Naive B cell (primary cell): ENCODE results near the gene GSTM1. TPM values are rescaled to one million over a fixed set of nuclear protein-coding genes. Genes with fewer than 3 reads are reported as not detected.

Source experiments
- ATAC-seq, 2 donors: fragments of 150-1000 bp; cut with Tn5 transposase; 2 replicates each; pipeline ENCODE4 v1.10.0; 2021; ENCODE audit warnings: low read depth in 2 of 2, mild to moderate bottlenecking in 2 of 2, moderate library complexity in 2 of 2
- DNase-seq: peaks from one replicate; pipeline ENCODE4 v3.0.0; 2022
- H3K27ac Mint-ChIP-seq, 6 donors: one replicate each; pipeline ENCODE4 v1.8.0; 2020 to 2022; ENCODE audit warnings: mild to moderate bottlenecking in 6 of 6, mixed read lengths in 6 of 6, moderate library complexity in 5 of 6, inconsistent platforms in 2 of 6
- H3K27me3 Mint-ChIP-seq, 3 donors: one replicate each; pipeline ENCODE4 v1.8.0; 2021 to 2022; ENCODE audit warnings: mixed read lengths in 3 of 3, mild to moderate bottlenecking in 1 of 3
- H3K36me3 Mint-ChIP-seq, 2 donors: one replicate each; pipeline ENCODE4 v1.8.0; 2020 to 2022; ENCODE audit warnings: mixed read lengths in 2 of 2, inconsistent platforms in 1 of 2, mild to moderate bottlenecking in 1 of 2
- H3K4me1 Mint-ChIP-seq, 3 donors: one replicate each; pipeline ENCODE4 v1.8.0; 2020 to 2022; ENCODE audit warnings: mixed read lengths in 3 of 3, inconsistent platforms in 1 of 3, mild to moderate bottlenecking in 1 of 3, moderate library complexity in 1 of 3
- H3K4me3 Mint-ChIP-seq, 8 donors: one replicate each; pipeline ENCODE4 v1.8.0; 2020 to 2022; ENCODE audit warnings: mild to moderate bottlenecking in 8 of 8, mixed read lengths in 8 of 8, moderate library complexity in 8 of 8, inconsistent platforms in 2 of 8
- H3K9me3 Mint-ChIP-seq, 7 donors: one replicate each; pipeline ENCODE4 v1.8.0; 2020 to 2022; ENCODE audit warnings: mixed read lengths in 7 of 7, mild to moderate bottlenecking in 5 of 7, inconsistent platforms in 2 of 7, moderate library complexity in 1 of 7
- polyA plus RNA-seq, 6 donors: library from polyadenylated mRNA; unstranded; fragments of 300-500 nt; fragmentation: Illumina TruSeq; gene quantifications; one replicate each; pipeline ENCODE4 v1.2.3, GENCODE V29; 2021; ENCODE audit warnings: low read depth in 6 of 6

The GSTM1 gene
- polyA plus RNA-seq, 6 donors from 2014 or later: 36.6 to 90.7 (median 46.5) TPM; not detected in 2

DNA sequence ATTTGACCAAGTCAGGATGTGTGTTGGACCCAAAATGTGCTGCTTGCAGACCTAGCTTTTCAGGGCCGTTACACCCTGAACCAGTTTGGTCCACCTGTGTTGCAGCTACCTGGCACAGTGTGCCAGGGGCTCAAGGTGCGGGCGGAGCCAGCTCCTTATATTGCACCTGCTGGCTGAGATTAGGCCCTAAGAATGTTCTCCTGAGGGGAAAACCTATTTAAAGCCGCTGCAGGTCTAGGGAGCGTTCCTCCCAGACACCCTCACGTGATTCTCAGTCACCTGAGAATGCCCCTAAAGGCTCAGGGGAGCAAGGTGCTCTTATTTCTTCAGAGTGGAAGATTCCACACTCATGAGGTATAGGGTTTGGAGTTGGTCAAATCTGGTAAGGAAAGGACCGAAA is 41.3 kb downstream of the GSTM1 start:
- ATAC-seq (no peak), DNase-seq (no peak)
- Mint-ChIP-seq H3K27me3 (peaks cover 5 to 9% (median 6%) of the 10 kb centered on the region in 3 donors), H3K4me3 (no peak overlapping the region), H3K4me1 (no peaks in the 10 kb centered on the region), H3K27ac (no peak overlapping the region), H3K36me3 (no peaks in the 10 kb centered on the region), H3K9me3 (no peaks in the 10 kb centered on the region)

DNA sequence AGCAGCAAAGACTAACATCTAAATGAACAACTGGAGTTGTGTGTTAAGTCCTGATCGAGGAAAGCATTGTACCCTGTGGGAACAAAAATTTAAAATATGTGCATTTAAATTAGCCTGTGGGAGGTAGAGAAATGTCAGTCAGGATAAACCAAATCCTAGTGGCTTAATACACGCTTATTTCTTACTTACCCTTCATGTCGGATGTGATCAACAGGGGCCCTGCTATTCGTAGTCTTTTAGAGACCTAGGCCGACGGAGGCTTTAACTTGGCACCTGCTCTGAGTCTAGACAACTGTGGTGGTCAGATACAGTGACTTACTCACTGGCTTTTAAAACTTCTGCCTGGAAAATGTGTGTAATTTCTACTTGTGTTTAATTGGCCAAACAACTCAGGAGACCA is 43.0 kb downstream of the GSTM1 start:
- Mint-ChIP-seq H3K27ac (no peak overlapping the region), H3K4me1 (no peaks in the 10 kb centered on the region), H3K9me3 (peaks cover 0 to 3% (median 0%) of the 10 kb centered on the region in 7 donors), H3K36me3 (no peaks in the 10 kb centered on the region), H3K4me3 (no peak overlapping the region), H3K27me3 (peaks cover 5 to 9% (median 6%) of the 10 kb centered on the region in 3 donors)
- DNase-seq (no peak), ATAC-seq (no peak)

DNA sequence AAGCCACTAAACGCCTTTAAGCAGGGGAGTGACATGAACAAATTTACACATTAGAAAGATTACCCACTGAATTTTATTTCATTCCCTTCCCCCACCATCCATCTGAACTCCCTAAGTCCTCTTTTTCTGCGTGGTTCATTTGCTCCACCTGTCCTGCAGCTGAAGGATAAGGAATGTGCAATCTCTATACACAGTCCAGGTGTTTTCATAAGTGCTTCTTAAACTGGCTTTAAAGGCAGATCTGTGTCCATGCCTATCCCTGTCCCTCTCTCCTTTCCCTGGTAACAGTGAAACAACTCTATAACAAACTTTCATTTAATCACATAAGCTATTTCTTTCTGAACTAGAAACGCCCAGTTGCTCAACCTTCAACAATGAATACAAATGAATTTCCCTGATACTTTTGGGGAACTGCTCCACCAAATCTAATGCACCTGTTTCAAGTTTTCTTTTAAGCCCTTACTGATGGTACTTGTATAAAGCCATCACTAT is 44.8 kb downstream of the GSTM1 start:
- H3K4me3 Mint-ChIP-seq: no peak overlapping the region
- peaks cover 0 to 3% (median 0%) of the 10 kb centered on the region in 7 donors for H3K9me3 Mint-ChIP-seq
- H3K27me3 Mint-ChIP-seq: peaks cover 14 to 19% (median 16%) of the 10 kb centered on the region in 3 donors
- DNase-seq (no peak), ATAC-seq (no peak)
- H3K4me1 Mint-ChIP-seq: no peaks in the 10 kb centered on the region
- no peak overlapping the region for H3K27ac Mint-ChIP-seq
- no peaks in the 10 kb centered on the region for H3K36me3 Mint-ChIP-seq

DNA sequence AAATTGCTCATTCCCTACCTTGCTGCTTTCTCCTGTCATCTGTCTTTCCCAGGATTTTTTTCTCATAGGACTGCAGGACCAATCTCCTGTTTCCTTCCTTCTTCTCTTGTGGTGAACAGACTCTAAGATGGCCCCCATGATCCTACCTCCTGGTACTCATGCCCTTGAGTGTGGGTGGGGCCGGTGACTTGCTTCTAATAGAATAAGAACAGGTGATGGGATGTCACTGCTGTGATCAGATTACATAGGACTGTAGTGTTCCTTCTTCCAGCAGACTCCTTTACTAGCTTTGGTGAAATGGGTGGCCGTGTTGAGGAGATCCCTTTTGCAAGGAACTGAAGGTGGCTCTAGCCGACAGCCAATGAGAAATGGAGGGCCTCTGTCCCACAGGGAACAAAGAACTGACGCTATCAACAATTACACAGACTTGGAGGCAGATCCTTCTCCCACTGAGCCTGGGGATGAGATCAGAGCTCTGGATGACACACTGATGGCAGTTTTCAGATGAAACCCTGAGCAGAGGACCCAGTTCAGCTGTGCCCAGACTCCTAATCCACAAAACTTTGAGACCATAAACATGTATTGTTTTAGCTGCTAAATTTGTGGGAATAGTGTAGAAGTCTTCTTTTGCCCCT is 45.7 kb downstream of the GSTM1 start:
- H3K27me3 Mint-ChIP-seq: peaks cover 19 to 28% (median 25%) of the 10 kb centered on the region in 3 donors
- no peak overlapping the region for H3K4me3 Mint-ChIP-seq
- DNase-seq (no peak), ATAC-seq (no peak)
- H3K27ac Mint-ChIP-seq: peak overlapping the region in 1 of 6 donors; percentile 33
- no peaks in the 10 kb centered on the region for H3K4me1 Mint-ChIP-seq
- no peaks in the 10 kb centered on the region for H3K36me3 Mint-ChIP-seq
- peaks cover 0 to 3% (median 0%) of the 10 kb centered on the region in 7 donors for H3K9me3 Mint-ChIP-seq

DNA sequence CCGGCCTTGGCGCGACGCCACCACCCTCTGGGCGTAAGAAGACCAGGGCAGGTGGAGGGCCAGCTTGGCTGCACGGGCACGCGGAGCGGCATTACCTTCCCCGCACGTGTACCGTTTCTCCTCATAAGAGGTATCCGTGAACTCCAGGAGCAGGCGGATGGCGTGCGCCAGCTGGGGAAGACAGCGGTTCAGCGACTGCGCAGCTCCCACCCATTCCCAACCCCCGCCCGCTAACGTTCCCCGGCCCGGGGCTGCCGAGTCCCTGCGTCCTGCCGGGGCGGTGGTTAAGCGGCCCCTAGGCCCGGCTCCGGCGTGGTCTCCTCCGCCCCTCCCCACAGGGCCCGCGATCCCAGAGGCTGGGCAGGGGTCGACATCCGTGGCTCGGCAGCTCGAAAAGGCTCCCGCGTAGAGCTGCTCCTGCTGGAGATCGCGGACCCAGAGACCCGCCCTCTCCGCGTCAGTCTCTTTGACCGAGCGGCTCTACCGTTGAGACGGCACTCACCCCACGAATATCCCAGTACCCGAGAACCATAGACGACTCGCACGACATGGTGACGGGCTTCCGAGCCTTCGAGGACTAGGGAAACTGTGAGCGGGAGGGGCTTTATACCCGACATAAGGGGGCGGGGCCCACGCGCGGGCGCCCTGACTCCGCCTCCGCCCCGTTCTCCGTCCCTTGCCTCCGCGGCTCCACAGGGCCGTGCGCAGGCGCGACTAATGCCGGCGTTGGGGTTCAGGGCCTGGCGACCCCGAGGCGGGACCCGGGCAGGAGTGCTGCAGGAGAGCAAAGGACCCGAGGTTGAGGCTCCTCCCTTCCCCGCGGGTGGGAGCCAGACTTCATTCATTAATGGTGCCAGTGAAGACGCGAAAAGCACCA is 52.4 kb downstream of the GSTM1 start:
- Mint-ChIP-seq H3K27me3 (peaks cover 42 to 56% (median 45%) of the 10 kb centered on the region in 3 donors), H3K9me3 (no peaks in the 10 kb centered on the region), H3K4me1 (peaks cover 7 to 12% (median 12%) of the 10 kb centered on the region in 3 donors), H3K36me3 (no peaks in the 10 kb centered on the region), H3K4me3 (peak overlapping the region; percentile 64 to 92 (median 88)), H3K27ac (no peak overlapping the region)
- ATAC-seq (peak; percentile 91 to 93), DNase-seq (peak; percentile 63)

DNA sequence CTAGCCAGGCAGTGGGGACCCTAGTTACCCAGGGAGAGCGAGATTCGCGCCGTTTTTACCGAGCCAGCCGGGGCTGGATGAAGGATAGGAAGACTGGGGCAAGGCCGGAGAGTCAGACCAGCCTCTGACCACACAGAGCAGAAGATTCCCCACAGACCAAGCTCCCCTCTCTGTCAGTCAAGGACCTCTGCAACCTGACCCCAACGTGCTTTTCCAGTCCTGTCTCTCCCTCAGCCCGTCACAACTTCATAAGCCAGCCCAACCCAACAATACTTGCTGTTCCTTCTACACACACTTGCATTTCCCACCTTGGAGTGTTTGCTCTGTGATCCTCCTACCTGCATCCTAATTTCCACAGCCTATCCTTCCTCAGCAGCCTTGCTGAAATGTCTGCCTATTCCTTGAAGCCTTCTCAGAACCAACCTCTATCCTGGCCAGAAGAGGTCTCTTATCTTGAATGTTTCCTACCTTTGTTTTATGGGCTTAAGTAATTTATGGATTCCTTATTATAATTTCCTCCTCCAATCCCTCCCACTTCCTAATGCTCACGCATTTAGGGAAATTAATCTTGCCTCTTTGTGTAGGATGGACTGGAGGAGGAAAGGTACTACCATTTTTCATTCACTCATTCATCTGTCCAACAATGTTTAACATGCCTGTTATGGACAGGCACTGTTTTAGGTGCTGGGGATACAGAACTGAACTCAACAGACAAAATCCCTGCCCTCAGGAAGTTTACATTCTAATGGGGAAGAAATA is 53.2 kb downstream of the GSTM1 start, which contains the start of gene GSTM3:
Gene GSTM3, minus strand, starts transcription at position 424 of the 759 bp plus-strand sequence. CDS start 751 bp downstream, outside the sequence.
- Mint-ChIP-seq H3K36me3 (no peaks in the 10 kb centered on the region), H3K9me3 (no peaks in the 10 kb centered on the region), H3K27ac (peak within 1 kb of the TSS in 2 of 6 donors; percentile 39 to 73), H3K4me3 (peak within 1 kb of the TSS; percentile 64 to 92 (median 88)), H3K4me1 (peaks cover 7 to 12% (median 12%) of the 10 kb centered on the region in 3 donors), H3K27me3 (peaks cover 42 to 58% (median 45%) of the 10 kb centered on the region in 3 donors)
- DNase-seq (no peak), ATAC-seq (peak in 1 of 2 donors; percentile 5)

Other genes starting within 250 kb of the GSTM1 start
- gene SYPL2, start 221.3 kb upstream of the GSTM1 start, polyA plus RNA-seq: not detected
- gene ATXN7L2, start 203.9 kb upstream of the GSTM1 start, polyA plus RNA-seq: 1 to 10 TPM; 3.0 to 9.2 (median 5.2) TPM
- 10 to 100 TPM in 5 of 6 donors, 1 to 10 TPM in 1; 9.3 to 13.2 (median 10.8) TPM for gene CYB561D1, start 193.7 kb upstream of the GSTM1 start, polyA plus RNA-seq
- 1 to 10 TPM in 3 of 6 donors, under 1 TPM in 2, not detected in 1; 0.37 to 1.8 (median 1.0) TPM for gene AMIGO1, start 178.1 kb upstream of the GSTM1 start, polyA plus RNA-seq
- under 1 TPM in 1 of 6 donors, not detected in 5; 0.09 TPM for gene GPR61, start 147.9 kb upstream of the GSTM1 start, polyA plus RNA-seq
- gene GNAI3, start 139.2 kb upstream of the GSTM1 start, polyA plus RNA-seq: 10 to 100 TPM in 1 of 6 donors, 1 to 10 TPM in 5; 7.6 to 13.9 (median 8.9) TPM
- gene GNAT2, start 68.2 kb upstream of the GSTM1 start, polyA plus RNA-seq: not detected
- gene AMPD2, start 68.0 kb upstream of the GSTM1 start, polyA plus RNA-seq: 10 to 100 TPM; 14.3 to 34.9 (median 25.6) TPM
- 10 to 100 TPM; 10.6 to 24.4 (median 16.7) TPM for gene GSTM4, start 31.7 kb upstream of the GSTM1 start, polyA plus RNA-seq
- 10 to 100 TPM in 2 of 6 donors, 1 to 10 TPM in 4; 3.9 to 14.5 (median 5.7) TPM for gene GSTM2, start 19.8 kb upstream of the GSTM1 start, polyA plus RNA-seq
- under 1 TPM in 1 of 6 donors, not detected in 5; 0.93 TPM for gene GSTM5, start 24.4 kb downstream of the GSTM1 start, polyA plus RNA-seq
- gene GSTM3, start 53.2 kb downstream of the GSTM1 start, polyA plus RNA-seq: 1 to 10 TPM in 4 of 6 donors, under 1 TPM in 1, not detected in 1; 0.14 to 8.0 (median 2.1) TPM
- not detected for gene EPS8L3, start 76.1 kb downstream of the GSTM1 start, polyA plus RNA-seq
- gene CSF1, start 223.0 kb downstream of the GSTM1 start, polyA plus RNA-seq: under 1 TPM in 3 of 6 donors, not detected in 3; 0.23 to 0.60 (median 0.43) TPM